ENCODE data around the gene GNA14.

DNA sequence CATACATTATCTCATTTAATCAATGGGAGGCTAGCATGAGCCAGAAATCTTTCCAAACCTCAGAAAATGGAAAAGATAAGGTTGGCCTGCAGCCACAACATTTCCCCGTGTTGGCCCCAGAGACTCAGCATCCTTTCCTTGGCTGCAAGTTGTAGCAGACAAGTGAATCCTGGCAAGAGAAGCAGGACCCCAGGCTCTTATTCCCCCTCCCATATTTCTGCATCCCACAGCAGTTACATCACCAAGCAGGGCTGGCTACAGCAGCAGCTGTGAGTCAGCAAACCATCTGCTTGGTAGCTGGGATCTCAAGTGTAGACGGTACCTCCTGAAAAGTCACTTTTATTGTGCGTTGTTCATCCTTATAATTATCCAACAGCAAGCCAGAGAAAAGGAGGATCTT lies 212.4 kb downstream of the GNA14 start:
- TF ChIP-seq, protein P1, sequence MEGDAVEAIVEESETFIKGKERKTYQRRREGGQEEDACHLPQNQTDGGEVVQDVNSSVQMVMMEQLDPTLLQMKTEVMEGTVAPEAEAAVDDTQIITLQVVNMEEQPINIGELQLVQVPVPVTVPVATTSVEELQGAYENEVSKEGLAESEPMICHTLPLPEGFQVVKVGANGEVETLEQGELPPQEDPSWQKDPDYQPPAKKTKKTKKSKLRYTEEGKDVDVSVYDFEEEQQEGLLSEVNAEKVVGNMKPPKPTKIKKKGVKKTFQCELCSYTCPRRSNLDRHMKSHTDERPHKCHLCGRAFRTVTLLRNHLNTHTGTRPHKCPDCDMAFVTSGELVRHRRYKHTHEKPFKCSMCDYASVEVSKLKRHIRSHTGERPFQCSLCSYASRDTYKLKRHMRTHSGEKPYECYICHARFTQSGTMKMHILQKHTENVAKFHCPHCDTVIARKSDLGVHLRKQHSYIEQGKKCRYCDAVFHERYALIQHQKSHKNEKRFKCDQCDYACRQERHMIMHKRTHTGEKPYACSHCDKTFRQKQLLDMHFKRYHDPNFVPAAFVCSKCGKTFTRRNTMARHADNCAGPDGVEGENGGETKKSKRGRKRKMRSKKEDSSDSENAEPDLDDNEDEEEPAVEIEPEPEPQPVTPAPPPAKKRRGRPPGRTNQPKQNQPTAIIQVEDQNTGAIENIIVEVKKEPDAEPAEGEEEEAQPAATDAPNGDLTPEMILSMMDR (IDR thresholded peaks at IDR 0.05) = no peak
- TF ChIP-seq TCF7L2 (IDR thresholded peaks at IDR 0.05; ENCODE audit: low read depth, low read length) = no peak

Measured in Panc1 (cell line).